ENCODE results near the gene CERT1. TPM values are rescaled to one million over a fixed set of nuclear protein-coding genes. Genes with fewer than 3 reads are reported as not detected.

The CERT1 gene
- total and polyA plus RNA-seq, 2 donors from 2014 or later = 14.5 to 50.1 TPM

GRCh38 chr5:75368391-75368790 lies 143.0 kb downstream of the CERT1 start:
- Histone ChIP-seq H3K27ac (ENCODE audit: low read depth in 2 of 2, low read length in 2 of 2) (no peak overlapping the region), H3K9ac (ENCODE audit: low read length in 3 of 3) (no peak overlapping the region), H3K4me1 (ENCODE audit: control insufficient read depth in 2 of 3, insufficient read depth in 2 of 3, low read depth in 1 of 3, low read length in 3 of 3) (no peaks in the 10 kb centered on the region), H3K4me3 (ENCODE audit: low read length in 3 of 3) (no peak overlapping the region), H3K27me3 (ENCODE audit: control insufficient read depth, insufficient read depth, low read length) (no peaks in the 10 kb centered on the region), H3K9me3 (ENCODE audit: control insufficient read depth in 2 of 3, insufficient read depth in 1 of 3, low read length in 3 of 3) (no peaks in the 10 kb centered on the region), H3K36me3 (ENCODE audit: control insufficient read depth in 2 of 3, insufficient read depth in 3 of 3, low read length in 3 of 3) (peaks cover 0 to 2% (median 0%) of the 10 kb centered on the region in 3 donors)
- intact Hi-C loops (cut with DNase I) = no loop called here
- FAIRE-seq (no peak), DNase-seq (no peak)
- no peak for TF ChIP-seq CTCF (IDR thresholded peaks at IDR 0.05; ENCODE audit: borderline replicate concordance, extremely low read depth, insufficient read depth)

GRCh38 chr5:75367401-75367800 lies 144.0 kb downstream of the CERT1 start:
- intact Hi-C loops (cut with DNase I) = no loop called here
- Histone ChIP-seq H3K9ac (ENCODE audit: low read length in 3 of 3) (no peak overlapping the region), H3K27me3 (ENCODE audit: control insufficient read depth, insufficient read depth, low read length) (no peaks in the 10 kb centered on the region), H3K27ac (ENCODE audit: low read depth in 2 of 2, low read length in 2 of 2) (no peak overlapping the region), H3K4me3 (ENCODE audit: low read length in 3 of 3) (no peak overlapping the region), H3K4me1 (ENCODE audit: control insufficient read depth in 2 of 3, insufficient read depth in 2 of 3, low read depth in 1 of 3, low read length in 3 of 3) (peaks cover 0 to 2% (median 0%) of the 10 kb centered on the region in 3 donors), H3K36me3 (ENCODE audit: control insufficient read depth in 2 of 3, insufficient read depth in 3 of 3, low read length in 3 of 3) (no peaks in the 10 kb centered on the region), H3K9me3 (ENCODE audit: control insufficient read depth in 2 of 3, insufficient read depth in 1 of 3, low read length in 3 of 3) (no peaks in the 10 kb centered on the region)
- peak in 1 of 5 donors; percentile 9 for DNase-seq
- no peak for FAIRE-seq
- TF ChIP-seq CTCF (IDR thresholded peaks at IDR 0.05; ENCODE audit: borderline replicate concordance, extremely low read depth, insufficient read depth) = no peak

DNA sequence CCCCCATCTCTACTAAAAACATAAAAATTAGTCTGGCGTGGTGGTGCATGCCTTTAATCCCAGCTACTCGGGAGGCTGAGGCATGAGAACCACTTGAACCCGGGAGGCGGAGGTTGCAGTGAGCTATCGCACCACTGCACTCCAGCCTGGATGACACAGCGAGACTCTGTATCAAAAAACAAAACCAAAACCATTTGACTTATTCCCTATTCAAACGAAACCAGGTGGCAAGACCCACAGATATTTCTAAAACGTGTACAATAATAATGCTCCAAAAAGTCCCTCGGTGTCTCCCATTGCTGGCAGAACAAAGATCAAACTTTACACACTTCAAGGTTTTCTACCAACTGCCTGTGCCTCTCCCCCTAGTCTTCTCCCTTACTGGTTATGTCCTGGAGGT lies 144.6 kb downstream of the CERT1 start:
- H3K4me1 ChIP-seq (ENCODE audit: control insufficient read depth in 2 of 3, insufficient read depth in 2 of 3, low read depth in 1 of 3, low read length in 3 of 3) = peaks cover 0 to 2% (median 0%) of the 10 kb centered on the region in 3 donors
- intact Hi-C loops (cut with DNase I) = no loop called here
- no peak for DNase-seq
- no peak overlapping the region for H3K9ac ChIP-seq (ENCODE audit: low read length in 3 of 3)
- no peak overlapping the region for H3K4me3 ChIP-seq (ENCODE audit: low read length in 3 of 3)
- no peak for FAIRE-seq
- H3K9me3 ChIP-seq (ENCODE audit: control insufficient read depth in 2 of 3, insufficient read depth in 1 of 3, low read length in 3 of 3) = no peaks in the 10 kb centered on the region
- TF ChIP-seq CTCF (IDR thresholded peaks at IDR 0.05; ENCODE audit: borderline replicate concordance, extremely low read depth, insufficient read depth) = no peak
- H3K27ac ChIP-seq (ENCODE audit: low read depth in 2 of 2, low read length in 2 of 2) = no peak overlapping the region
- no peaks in the 10 kb centered on the region for H3K27me3 ChIP-seq (ENCODE audit: control insufficient read depth, insufficient read depth, low read length)
- no peaks in the 10 kb centered on the region for H3K36me3 ChIP-seq (ENCODE audit: control insufficient read depth in 2 of 3, insufficient read depth in 3 of 3, low read length in 3 of 3)

- Histone ChIP-seq H3K4me3 (ENCODE audit: low read length in 3 of 3) (no peak overlapping the region), H3K4me1 (ENCODE audit: control insufficient read depth in 2 of 3, insufficient read depth in 2 of 3, low read depth in 1 of 3, low read length in 3 of 3) (peaks cover 0 to 2% (median 0%) of the 10 kb centered on the region in 3 donors), H3K27ac (ENCODE audit: low read depth in 2 of 2, low read length in 2 of 2) (no peak overlapping the region), H3K36me3 (ENCODE audit: control insufficient read depth in 2 of 3, insufficient read depth in 3 of 3, low read length in 3 of 3) (no peaks in the 10 kb centered on the region), H3K27me3 (ENCODE audit: control insufficient read depth, insufficient read depth, low read length) (no peaks in the 10 kb centered on the region), H3K9ac (ENCODE audit: low read length in 3 of 3) (no peak overlapping the region), H3K9me3 (ENCODE audit: control insufficient read depth in 2 of 3, insufficient read depth in 1 of 3, low read length in 3 of 3) (no peaks in the 10 kb centered on the region)
- intact Hi-C loops (cut with DNase I) = no loop called here
- DNase-seq = no peak
- no peak for TF ChIP-seq CTCF (IDR thresholded peaks at IDR 0.05; ENCODE audit: borderline replicate concordance, extremely low read depth, insufficient read depth)
- FAIRE-seq = no peak
These were observed 145.7 kb downstream of the CERT1 start for GRCh38 chr5:75365740-75366139.

All from kidney (tissue), 14 donors.